ENCODE results near the gene DGKH. TPM values are rescaled to one million over a fixed set of nuclear protein-coding genes. Genes with fewer than 3 reads are reported as not detected.
A peak's percentile ranks its signal among the peaks of the same experiment; 100 is the strongest.

The DGKH gene
- total and polyA plus RNA-seq, 10 of the 15 experiments (the other 5 are each of a cell fraction or from before 2014, with no cell fraction given), result 1.3 to 15.2 (median 7.3) TPM

- TF ChIP-seq ZBTB4 (CRISPR knock-in tag; IDR thresholded peaks at IDR 0.05) (no peak), SP1 (IDR thresholded peaks at IDR 0.05; ENCODE audit: low read depth, low read length) (no peak), ZNF384 (IDR thresholded peaks at IDR 0.05; ENCODE audit: borderline replicate concordance, low read depth, low read length) (no peak), PML (IDR thresholded peaks at IDR 0.05; ENCODE audit: low read length) (peak; percentile 62; the same call in 1 of the 2 replicates), STAT3 (IDR thresholded peaks at IDR 0.05; ENCODE audit: low read depth, low read length) (no peak), ASH2L (IDR thresholded peaks at IDR 0.05; ENCODE audit: borderline replicate concordance, low read depth) (no peak), PRDM15 (CRISPR knock-in tag; IDR thresholded peaks at IDR 0.05) (no peak), SREBF1 (IDR thresholded peaks at IDR 0.05; ENCODE audit: low read length) (no peak), KDM1A (IDR thresholded peaks at IDR 0.05; ENCODE audit: borderline replicate concordance) (no peak), HCFC1 (IDR thresholded peaks at IDR 0.05; ENCODE audit: low read length) (no peak), IRF4 (IDR thresholded peaks at IDR 0.05; ENCODE audit: low read depth, low read length) (peak; percentile 39; the same call in 1 of the 2 replicates), POU2F2 (IDR thresholded peaks at IDR 0.05; ENCODE audit: borderline replicate concordance, low read depth, low read length) (peak; percentile 96), KAT2A (conservative IDR thresholded peaks at IDR 0.05; ENCODE audit: control insufficient read depth, low read depth, low read length) (no peak), ZNF217 (IDR thresholded peaks at IDR 0.05) (no peak), POLR2AphosphoS2 (IDR thresholded peaks at IDR 0.05; ENCODE audit: low read depth, low read length) (no peak), CEBPB (IDR thresholded peaks at IDR 0.05; ENCODE audit: borderline replicate concordance in 1 of 2, low read depth in 2 of 2, low read length in 2 of 2) (no peak), SMC3 (IDR thresholded peaks at IDR 0.05; ENCODE audit: borderline replicate concordance, low read length) (no peak), EED (IDR thresholded peaks at IDR 0.05; ENCODE audit: low read depth) (peak; percentile 86), ZNF622 (IDR thresholded peaks at IDR 0.05) (no peak), MTA2 (IDR thresholded peaks at IDR 0.05; ENCODE audit: low read depth) (peak; percentile 59), CBX5 (IDR thresholded peaks at IDR 0.05; ENCODE audit: low read depth) (0 out of 2 replicates have a peak, but pooled peaks have one; percentile 56)
- TF ChIP-seq, protein P1, sequence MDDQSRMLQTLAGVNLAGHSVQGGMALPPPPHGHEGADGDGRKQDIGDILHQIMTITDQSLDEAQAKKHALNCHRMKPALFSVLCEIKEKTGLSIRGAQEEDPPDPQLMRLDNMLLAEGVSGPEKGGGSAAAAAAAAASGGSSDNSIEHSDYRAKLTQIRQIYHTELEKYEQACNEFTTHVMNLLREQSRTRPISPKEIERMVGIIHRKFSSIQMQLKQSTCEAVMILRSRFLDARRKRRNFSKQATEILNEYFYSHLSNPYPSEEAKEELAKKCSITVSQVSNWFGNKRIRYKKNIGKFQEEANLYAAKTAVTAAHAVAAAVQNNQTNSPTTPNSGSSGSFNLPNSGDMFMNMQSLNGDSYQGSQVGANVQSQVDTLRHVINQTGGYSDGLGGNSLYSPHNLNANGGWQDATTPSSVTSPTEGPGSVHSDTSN (IDR thresholded peaks at IDR 0.05; ENCODE audit: insufficient replicate concordance, low read depth, low read length), result no peak
- TF ChIP-seq, protein P2, sequence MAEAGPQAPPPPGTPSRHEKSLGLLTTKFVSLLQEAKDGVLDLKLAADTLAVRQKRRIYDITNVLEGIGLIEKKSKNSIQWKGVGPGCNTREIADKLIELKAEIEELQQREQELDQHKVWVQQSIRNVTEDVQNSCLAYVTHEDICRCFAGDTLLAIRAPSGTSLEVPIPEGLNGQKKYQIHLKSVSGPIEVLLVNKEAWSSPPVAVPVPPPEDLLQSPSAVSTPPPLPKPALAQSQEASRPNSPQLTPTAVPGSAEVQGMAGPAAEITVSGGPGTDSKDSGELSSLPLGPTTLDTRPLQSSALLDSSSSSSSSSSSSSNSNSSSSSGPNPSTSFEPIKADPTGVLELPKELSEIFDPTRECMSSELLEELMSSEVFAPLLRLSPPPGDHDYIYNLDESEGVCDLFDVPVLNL (IDR thresholded peaks at IDR 0.05; ENCODE audit: low read depth, low read length), result no peak
Observed at GRCh38 chr13:42275098-42275471, 226.6 kb downstream of the DGKH start (continued).
